GM12878 (cell line): Measurements from ENCODE around the gene UBTF.

Experiments
- BRCA1 ChIP-seq: IDR thresholded peaks from 2 replicates; pipeline ENCODE4 v1.6.1; 2011; ENCODE audit warnings: low read depth, low read length, improper control_type of control experiment
- CTCF ChIP-seq, 3 experiments: IDR thresholded peaks in 2 of 3; conservative IDR thresholded peaks in 1 of 3; 2 replicates each; pipeline ENCODE4 v1.5.1; 2011; ENCODE audit warnings: low read depth in 3 of 3, low read length in 3 of 3, mild to moderate bottlenecking in 3 of 3, control low read depth in 2 of 3, moderate library complexity in 2 of 3, inconsistent platforms in 1 of 3, mixed read lengths in 1 of 3; ENCODE audit not compliant: control insufficient read depth in 2 of 3, insufficient read depth in 1 of 3; ENCODE audit errors: extremely low read depth in 1 of 3
- EZH2 ChIP-seq: IDR thresholded peaks from 2 replicates; pipeline ENCODE4 v1.6.1; 2012; ENCODE audit warnings: low read depth, mild to moderate bottlenecking, control low read depth, inconsistent platforms, low read length, borderline replicate concordance; ENCODE audit not compliant: control insufficient read depth
- MXI1 ChIP-seq: fragments of 150-350 bp; IDR thresholded peaks from 2 replicates; pipeline ENCODE4 v1.6.1; 2011; ENCODE audit warnings: low read depth, mild to moderate bottlenecking, inconsistent platforms, low read length, improper control_type of control experiment
- POLR2A ChIP-seq: IDR thresholded peaks from 2 replicates; pipeline ENCODE4 v1.6.1; 2011; ENCODE audit warnings: low read depth, mild to moderate bottlenecking, low read length
- SMC3 ChIP-seq: IDR thresholded peaks from 2 replicates; pipeline ENCODE4 v1.6.1; 2011; ENCODE audit warnings: low read length, improper control_type of control experiment, borderline replicate concordance
- USF2 ChIP-seq: IDR thresholded peaks from 2 replicates; pipeline ENCODE4 v1.6.1; 2011; ENCODE audit warnings: low read depth, low read length, improper control_type of control experiment, borderline replicate concordance
- YY1 ChIP-seq: IDR thresholded peaks from 2 replicates; pipeline ENCODE4 v1.6.1; 2011; ENCODE audit warnings: low read depth, mild to moderate bottlenecking, low read length

DNA sequence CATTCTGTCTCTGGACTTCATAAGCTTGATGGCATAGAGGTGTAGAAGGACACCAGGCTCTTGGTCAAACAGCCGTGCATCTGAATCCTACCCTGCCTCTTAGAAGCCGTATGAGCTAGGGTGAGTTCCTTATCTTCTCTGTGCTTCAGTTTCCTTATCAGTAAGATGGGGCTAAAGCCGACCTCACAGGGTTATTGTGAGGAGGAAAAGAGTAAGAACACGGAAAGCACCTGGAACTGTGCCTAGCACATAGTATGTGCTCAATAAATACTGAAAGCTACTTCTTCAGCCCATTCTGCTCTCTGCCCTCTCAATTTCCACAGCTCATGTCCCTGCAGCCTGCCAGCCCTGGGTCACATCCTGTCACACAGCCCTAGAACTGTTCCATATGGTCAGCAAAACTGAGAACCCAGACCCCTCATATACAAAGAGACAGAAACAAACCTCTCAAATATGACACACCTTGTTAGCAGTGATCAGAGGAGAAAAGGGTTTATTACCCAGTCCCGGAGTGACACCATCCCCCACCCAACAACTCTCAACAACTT is 17.0 kb upstream of the UBTF start:
- no peak for TF ChIP-seq YY1
- TF ChIP-seq POLR2A, result no peak
- no peak for TF ChIP-seq SMC3
- no peak for TF ChIP-seq USF2
- no peak for TF ChIP-seq MXI1
- TF ChIP-seq CTCF (IDR thresholded peaks at IDR 0.05 in 2 of 3, conservative IDR thresholded peaks at IDR 0.05 in 1 of 3; ENCODE audit: control insufficient read depth in 2 of 3, extremely low read depth in 1 of 3, insufficient read depth in 1 of 3, low read depth in 3 of 3, low read length in 3 of 3), result no peak
- no peak for TF ChIP-seq EZH2
- TF ChIP-seq BRCA1, result no peak
